ENCODE data around the gene COA8.

GRCh38 chr14:103547941-103548462 is 14.8 kb upstream of the COA8 start:
- TF ChIP-seq, protein P1, sequence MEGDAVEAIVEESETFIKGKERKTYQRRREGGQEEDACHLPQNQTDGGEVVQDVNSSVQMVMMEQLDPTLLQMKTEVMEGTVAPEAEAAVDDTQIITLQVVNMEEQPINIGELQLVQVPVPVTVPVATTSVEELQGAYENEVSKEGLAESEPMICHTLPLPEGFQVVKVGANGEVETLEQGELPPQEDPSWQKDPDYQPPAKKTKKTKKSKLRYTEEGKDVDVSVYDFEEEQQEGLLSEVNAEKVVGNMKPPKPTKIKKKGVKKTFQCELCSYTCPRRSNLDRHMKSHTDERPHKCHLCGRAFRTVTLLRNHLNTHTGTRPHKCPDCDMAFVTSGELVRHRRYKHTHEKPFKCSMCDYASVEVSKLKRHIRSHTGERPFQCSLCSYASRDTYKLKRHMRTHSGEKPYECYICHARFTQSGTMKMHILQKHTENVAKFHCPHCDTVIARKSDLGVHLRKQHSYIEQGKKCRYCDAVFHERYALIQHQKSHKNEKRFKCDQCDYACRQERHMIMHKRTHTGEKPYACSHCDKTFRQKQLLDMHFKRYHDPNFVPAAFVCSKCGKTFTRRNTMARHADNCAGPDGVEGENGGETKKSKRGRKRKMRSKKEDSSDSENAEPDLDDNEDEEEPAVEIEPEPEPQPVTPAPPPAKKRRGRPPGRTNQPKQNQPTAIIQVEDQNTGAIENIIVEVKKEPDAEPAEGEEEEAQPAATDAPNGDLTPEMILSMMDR (conservative IDR thresholded peaks at IDR 0.05; ENCODE audit: low read depth, low read length): no peak
- no peak for TF ChIP-seq EZH2phosphoT487 (IDR thresholded peaks at IDR 0.05; ENCODE audit: borderline replicate concordance, low read length)
- TF ChIP-seq EZH2 (IDR thresholded peaks at IDR 0.05; ENCODE audit: low read length, unreplicated experiment): no peak

Measured in PC-3 (cell line).